Keratinocyte (primary cell): ENCODE results near the gene STN1. TPM values are rescaled to one million over a fixed set of nuclear protein-coding genes. Genes with fewer than 3 reads are reported as not detected.

Experiments used
- DNase-seq: peaks from one replicate; pipeline ENCODE4 v3.0.0-alpha.2; 2011; ENCODE audit warnings: low read depth, missing footprints, low spot score
- FAIRE-seq: peaks from 2 replicates; lab custom pipeline; 2011; peaks lifted over from hg19 to GRCh38; lab: Jason Lieb, UNC
- H2AFZ ChIP-seq: 2 replicates; pipeline ENCODE4 v1.6.0; 2012; ENCODE audit warnings: low read length, control low read depth, inconsistent platforms; ENCODE audit not compliant: control insufficient read depth
- H3K27ac ChIP-seq: 2 replicates; pipeline ENCODE4 v1.5.1; 2011; ENCODE audit warnings: low read length; ENCODE audit not compliant: control insufficient read depth, insufficient read depth
- H3K27me3 ChIP-seq: 3 replicates; pipeline ENCODE4 v1.6.0; 2011; ENCODE audit warnings: low read length; ENCODE audit not compliant: control insufficient read depth, insufficient read depth; ENCODE audit errors: extremely low read depth
- H3K36me3 ChIP-seq, 2 experiments: 2 replicates in 1 of 2; 3 replicates in 1 of 2; pipeline ENCODE4 v1.5.1; 2011; ENCODE audit warnings: low read length in 2 of 2, mild to moderate bottlenecking in 1 of 2; ENCODE audit not compliant: control insufficient read depth in 2 of 2, insufficient read depth in 2 of 2; ENCODE audit errors: extremely low read depth in 1 of 2
- H3K4me1 ChIP-seq: 3 replicates; pipeline ENCODE4 v1.5.1; 2011; ENCODE audit warnings: low read length; ENCODE audit not compliant: control insufficient read depth, insufficient read depth; ENCODE audit errors: extremely low read depth
- H3K4me2 ChIP-seq: 3 replicates; pipeline ENCODE4 v1.6.0; 2011; ENCODE audit warnings: low read depth, low read length; ENCODE audit not compliant: control insufficient read depth, insufficient read depth; ENCODE audit errors: extremely low read depth
- H3K4me3 ChIP-seq, 3 experiments: fragments of 200-600 bp in 1 of 3; sonication (generic) in 1 of 3; 2 replicates in 2 of 3; 3 replicates in 1 of 3; pipeline ENCODE4 v1.5.1; 2011 to 2016; ENCODE audit warnings: low read length in 3 of 3, mild to moderate bottlenecking in 3 of 3, control low read depth in 2 of 3, inconsistent platforms in 1 of 3, low read depth in 1 of 3, mixed read lengths in 1 of 3, mixed run types in 1 of 3, moderate library complexity in 1 of 3; ENCODE audit not compliant: control insufficient read depth in 2 of 3, insufficient read depth in 2 of 3; ENCODE audit errors: extremely low read depth in 1 of 3
- H3K79me2 ChIP-seq: 2 replicates; pipeline ENCODE4 v1.6.0; 2012; ENCODE audit warnings: low read length; ENCODE audit not compliant: control insufficient read depth, insufficient read depth
- H3K9ac ChIP-seq: 3 replicates; pipeline ENCODE4 v1.6.0; 2011; ENCODE audit warnings: low read length; ENCODE audit not compliant: control insufficient read depth, insufficient read depth; ENCODE audit errors: extremely low read depth
- H3K9me1 ChIP-seq: 3 replicates; pipeline ENCODE4 v1.6.0; 2011; ENCODE audit warnings: low read length; ENCODE audit not compliant: control insufficient read depth, insufficient read depth; ENCODE audit errors: extremely low read depth
- H3K9me3 ChIP-seq: 2 replicates; pipeline ENCODE4 v1.5.1; 2012; ENCODE audit warnings: low read depth, low read length; ENCODE audit not compliant: control insufficient read depth
- H4K20me1 ChIP-seq: 3 replicates; pipeline ENCODE4 v1.6.0; 2011; ENCODE audit warnings: low read length; ENCODE audit not compliant: control insufficient read depth, insufficient read depth; ENCODE audit errors: extremely low read depth
- EZH2 ChIP-seq: IDR thresholded peaks from one replicate; pipeline ENCODE4 v1.6.1; 2012; ENCODE audit warnings: inconsistent platforms, mild to moderate bottlenecking, low read length, moderate library complexity
- dilution Hi-C: fragments of 300-500 bp; cut with MboI; formaldehyde crosslinking; loops from one replicate; pipeline ENCODE4 v1.7.0; 2020; ENCODE audit warnings: low sequenced_read_pairs; ENCODE audit not compliant: extremely low pct_ligation_motif_present
- polyA plus RNA-seq, 5 experiments: library from polyadenylated mRNA; depleted of rRNA in 3 of 5; stranded (reverse) in 3 of 5; stranded (forward) in 1 of 5; unstranded in 1 of 5; fragments of >200 nt; gene quantifications; 1 replicate in 1 of 5; 2 replicates in 3 of 5; 3 replicates in 1 of 5; pipeline versions ENCODE4 v1.2.1 to v1.2.3, GENCODE V29; 2011 to 2012; ENCODE audit warnings: missing spikeins in 2 of 5, low read depth in 1 of 5, low replicate concordance in 1 of 5
- TF ChIP-seq, protein P1 (sequence below), 3 experiments: IDR thresholded peaks in 1 of 3; conservative IDR thresholded peaks in 1 of 3; optimal IDR thresholded peaks in 1 of 3; 2 replicates in 2 of 3; 3 replicates in 1 of 3; pipeline versions ENCODE3 to v1.5.1; 2011; ENCODE audit warnings: low read length in 3 of 3, mild to moderate bottlenecking in 3 of 3, moderate library complexity in 2 of 3, control low read depth in 1 of 3, inconsistent platforms in 1 of 3; ENCODE audit not compliant: insufficient read depth in 2 of 3; ENCODE audit errors: extremely low read depth in 1 of 3

STN1 gene
- polyA plus RNA-seq, 1 donor (not counting 4 experiments of a cell fraction or from before 2014, with no cell fraction given), result 29.0 TPM

DNA sequence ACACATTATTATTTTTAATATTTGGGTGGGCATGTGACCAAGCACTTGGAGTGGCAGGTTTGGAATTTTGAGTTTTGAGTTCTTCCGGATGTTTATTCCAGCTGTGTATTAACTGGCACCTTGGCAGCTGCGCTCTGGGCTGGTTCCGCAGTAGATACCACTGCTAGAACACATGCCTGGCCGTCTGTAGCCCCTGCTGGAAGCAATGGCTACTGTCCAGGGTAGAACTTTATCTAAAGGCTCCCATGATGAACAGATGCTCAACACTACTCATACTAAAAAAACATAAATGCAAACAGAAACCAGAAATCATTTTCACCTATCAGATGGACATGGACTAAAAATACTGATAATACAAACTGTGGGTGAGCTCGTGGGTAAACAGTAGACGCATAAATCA lies 43.3 kb downstream of the STN1 start:
- H3K36me3 ChIP-seq, result peaks cover 0 to 8% of the 10 kb centered on the region in 2 experiments
- peak overlapping the region; percentile 32 for H3K27ac ChIP-seq
- H3K9ac ChIP-seq, result no peak overlapping the region
- no peak for FAIRE-seq
- H4K20me1 ChIP-seq, result no peaks in the 10 kb centered on the region
- H2AFZ ChIP-seq, result peak overlapping the region; percentile 21
- H3K4me3 ChIP-seq, result no peak overlapping the region
- TF ChIP-seq, protein P1, sequence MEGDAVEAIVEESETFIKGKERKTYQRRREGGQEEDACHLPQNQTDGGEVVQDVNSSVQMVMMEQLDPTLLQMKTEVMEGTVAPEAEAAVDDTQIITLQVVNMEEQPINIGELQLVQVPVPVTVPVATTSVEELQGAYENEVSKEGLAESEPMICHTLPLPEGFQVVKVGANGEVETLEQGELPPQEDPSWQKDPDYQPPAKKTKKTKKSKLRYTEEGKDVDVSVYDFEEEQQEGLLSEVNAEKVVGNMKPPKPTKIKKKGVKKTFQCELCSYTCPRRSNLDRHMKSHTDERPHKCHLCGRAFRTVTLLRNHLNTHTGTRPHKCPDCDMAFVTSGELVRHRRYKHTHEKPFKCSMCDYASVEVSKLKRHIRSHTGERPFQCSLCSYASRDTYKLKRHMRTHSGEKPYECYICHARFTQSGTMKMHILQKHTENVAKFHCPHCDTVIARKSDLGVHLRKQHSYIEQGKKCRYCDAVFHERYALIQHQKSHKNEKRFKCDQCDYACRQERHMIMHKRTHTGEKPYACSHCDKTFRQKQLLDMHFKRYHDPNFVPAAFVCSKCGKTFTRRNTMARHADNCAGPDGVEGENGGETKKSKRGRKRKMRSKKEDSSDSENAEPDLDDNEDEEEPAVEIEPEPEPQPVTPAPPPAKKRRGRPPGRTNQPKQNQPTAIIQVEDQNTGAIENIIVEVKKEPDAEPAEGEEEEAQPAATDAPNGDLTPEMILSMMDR (optimal IDR thresholded peaks at IDR 0.05 in 1 of 3, IDR thresholded peaks at IDR 0.05 in 1 of 3, conservative IDR thresholded peaks at IDR 0.05 in 1 of 3; ENCODE audit: extremely low read depth in 1 of 3, insufficient read depth in 2 of 3, low read length in 3 of 3), result peak in 1 of 3 experiments; percentile 13
- TF ChIP-seq EZH2, result no peak
- no peak overlapping the region for H3K4me2 ChIP-seq
- peaks cover 70% of the 10 kb centered on the region for H3K4me1 ChIP-seq
- dilution Hi-C loops, result no loop called here
- DNase-seq, result no peak
- no peaks in the 10 kb centered on the region for H3K79me2 ChIP-seq
- no peaks in the 10 kb centered on the region for H3K9me1 ChIP-seq
- no peaks in the 10 kb centered on the region for H3K9me3 ChIP-seq
- no peaks in the 10 kb centered on the region for H3K27me3 ChIP-seq

DNA sequence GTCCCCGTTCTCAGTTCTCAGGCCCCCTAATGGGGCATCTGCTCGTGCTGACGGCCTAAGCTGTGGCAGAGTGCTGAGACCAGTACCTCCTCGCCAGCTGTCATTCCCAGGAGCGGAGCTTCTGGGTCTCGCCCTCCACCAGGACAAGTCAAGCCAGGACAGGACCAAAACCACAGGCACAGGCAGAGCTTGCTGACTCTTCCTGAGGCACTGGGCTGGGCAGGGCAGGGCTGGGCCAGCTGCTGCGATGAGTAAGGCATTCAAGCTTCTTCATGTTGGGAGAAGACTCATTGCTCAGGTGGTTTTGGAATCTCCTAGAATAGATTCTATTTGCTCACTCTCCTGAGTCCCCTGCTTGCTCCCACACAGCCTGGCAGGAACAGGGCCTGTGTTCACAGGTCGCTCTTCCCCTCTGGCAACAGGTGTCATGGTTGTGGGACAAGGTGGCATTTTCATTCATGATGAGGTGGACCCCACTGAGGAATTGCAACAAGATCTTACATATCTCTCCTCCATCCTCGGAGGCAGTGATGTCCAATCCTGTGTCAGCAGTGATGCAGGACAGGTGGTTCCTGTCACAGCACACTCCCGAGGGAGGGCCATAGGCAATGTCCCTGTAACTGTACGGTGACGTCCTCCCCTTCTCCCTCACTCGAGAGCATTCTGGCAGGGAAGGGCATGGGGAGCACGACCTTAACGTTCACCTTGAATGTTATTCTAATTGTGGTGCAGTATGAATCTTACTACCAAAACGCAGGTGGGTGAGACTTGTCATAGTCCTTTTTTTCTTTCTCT lies 45.6 kb downstream of the STN1 start:
- Histone ChIP-seq H3K9me1 (no peaks in the 10 kb centered on the region), H3K4me2 (peak overlapping the region; percentile 96), H2AFZ (no peak overlapping the region), H3K9me3 (no peaks in the 10 kb centered on the region), H4K20me1 (no peaks in the 10 kb centered on the region), H3K27ac (peak overlapping the region; percentile 100), H3K79me2 (no peaks in the 10 kb centered on the region), H3K9ac (peak overlapping the region; percentile 97), H3K4me3 (peak overlapping the region in 2 of 3 experiments; percentile 39 to 62), H3K4me1 (peaks cover 58% of the 10 kb centered on the region), H3K27me3 (no peaks in the 10 kb centered on the region), H3K36me3 (no peaks in the 10 kb centered on the region)
- dilution Hi-C loops, result no loop called here
- DNase-seq (peak; percentile 99), FAIRE-seq (peak; percentile 100)
- TF ChIP-seq, protein P1 (optimal IDR thresholded peaks at IDR 0.05 in 1 of 3, IDR thresholded peaks at IDR 0.05 in 1 of 3, conservative IDR thresholded peaks at IDR 0.05 in 1 of 3; ENCODE audit: extremely low read depth in 1 of 3, insufficient read depth in 2 of 3, low read length in 3 of 3), result no peak
- no peak for TF ChIP-seq EZH2
